ENCODE measurements around the gene STK32A.
A peak's percentile ranks its signal among the peaks of the same experiment; 100 is the strongest.
"Not testable (repeated sequence)": the region's sequence is repeated elsewhere in the genome, so short reads cannot be mapped to it uniquely, and the experiment has no call there.

Gene STK32A

DNA sequence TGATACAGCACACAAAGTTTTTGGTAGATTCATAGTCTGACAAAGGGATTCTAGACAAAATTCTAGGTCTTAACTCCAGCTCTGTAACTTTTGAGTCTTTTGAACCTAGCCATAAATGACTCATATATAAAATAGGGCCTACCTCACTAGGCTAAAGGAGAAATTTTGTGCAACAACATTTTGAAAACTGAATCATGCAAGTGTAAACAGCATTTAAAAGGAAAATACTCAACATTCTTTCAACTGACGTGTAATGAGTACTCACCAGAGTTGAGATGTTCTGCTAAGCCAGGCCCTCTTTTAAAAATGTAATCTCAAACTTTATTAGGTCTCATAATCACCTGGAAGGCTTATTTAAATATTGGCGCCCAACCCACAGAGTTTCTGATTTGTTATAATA lies 113.2 kb downstream of the STK32A start:
- DNase-seq, result no peak

- DNase-seq, result no peak
Observed at GRCh38 chr5:147348451-147348850, 113.6 kb downstream of the STK32A start.

GRCh38 chr5:147349241-147349640 lies 114.4 kb downstream of the STK32A start:
- no peak for DNase-seq

- DNase-seq, result no peak
Observed at GRCh38 chr5:147359101-147359500, 124.3 kb downstream of the STK32A start.

- DNase-seq, result no peak
Observed at GRCh38 chr5:147359581-147359980, 124.8 kb downstream of the STK32A start.

DNA sequence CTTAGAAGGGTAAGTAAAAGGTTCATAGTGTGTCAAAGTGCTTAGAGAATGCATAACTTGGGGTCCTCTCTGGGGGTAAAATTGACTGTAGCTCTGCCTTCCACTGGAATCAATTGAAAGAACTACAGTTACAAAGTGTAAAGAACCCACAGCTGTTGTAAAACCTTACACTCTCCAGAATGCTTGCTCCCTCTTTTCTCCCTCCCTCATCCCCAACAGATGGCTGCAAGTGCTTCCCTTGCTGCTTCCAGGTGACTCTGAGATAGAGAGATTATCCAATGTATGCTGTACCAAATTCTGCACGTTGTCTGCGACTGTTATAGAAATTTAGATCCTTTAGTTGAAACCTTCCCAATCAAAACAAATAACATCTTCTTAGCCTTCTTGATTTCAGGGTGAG lies 126.0 kb downstream of the STK32A start:
- DNase-seq, result no peak

DNA sequence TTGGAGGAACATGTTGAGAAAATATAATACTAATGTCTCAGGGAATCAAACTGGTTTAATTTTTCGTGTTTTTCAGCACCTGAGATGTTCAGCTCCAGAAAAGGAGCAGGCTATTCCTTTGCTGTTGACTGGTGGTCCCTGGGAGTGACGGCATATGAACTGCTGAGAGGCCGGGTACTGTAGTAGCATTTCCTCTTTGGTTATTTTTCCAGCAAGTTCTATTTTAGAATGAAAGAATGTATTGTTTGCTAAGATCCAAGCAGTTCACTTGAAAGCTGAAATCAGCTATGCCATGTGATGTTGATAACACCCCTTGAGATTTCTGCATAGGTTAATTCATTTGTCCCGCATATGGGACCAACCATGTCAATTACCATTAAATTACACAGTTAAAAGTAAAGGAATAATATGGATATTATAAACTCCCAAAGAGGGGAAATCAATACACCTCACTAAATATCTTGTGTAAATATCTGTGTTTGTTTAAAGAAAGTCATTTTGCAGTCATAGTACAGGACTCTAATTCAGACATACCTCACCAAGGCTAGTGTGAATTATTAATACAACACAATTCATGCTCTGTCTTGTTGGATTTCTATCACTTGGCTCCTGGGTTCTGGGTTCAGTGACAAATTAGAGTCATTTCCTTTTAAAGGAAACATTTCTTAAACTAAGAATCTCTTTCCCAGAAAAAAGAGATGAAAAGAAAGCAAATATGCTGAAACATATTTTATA lies 126.8 kb downstream of the STK32A start:
- no peak for DNase-seq

DNA sequence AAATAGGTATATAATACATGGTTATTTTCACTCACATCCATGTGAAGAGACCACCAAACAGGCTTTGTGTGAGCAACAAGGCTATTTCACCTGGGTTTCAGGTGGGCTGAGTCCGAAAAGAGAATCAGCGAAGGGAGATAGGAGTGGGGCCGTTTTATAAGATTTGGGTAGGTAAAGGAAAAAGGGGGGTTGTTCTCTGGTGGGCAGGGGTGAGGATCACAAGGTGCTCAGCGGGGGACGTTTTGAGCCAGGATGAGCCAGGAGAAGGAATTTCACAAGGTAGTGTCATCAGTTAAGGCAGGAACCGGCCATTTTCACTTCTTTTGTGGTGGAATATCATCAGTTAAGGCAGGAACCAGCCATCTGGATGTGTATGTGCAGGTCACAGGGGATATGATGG lies 132.6 kb downstream of the STK32A start:
- DNase-seq, result not testable (repeated sequence)

- DNase-seq, result peak in 1 of 2 experiments; percentile 13
Observed at GRCh38 chr5:147369742-147370374, 135.0 kb downstream of the STK32A start.

GRCh38 chr5:147371290-147371689 lies 136.5 kb downstream of the STK32A start:
- DNase-seq, result no peak

DNA sequence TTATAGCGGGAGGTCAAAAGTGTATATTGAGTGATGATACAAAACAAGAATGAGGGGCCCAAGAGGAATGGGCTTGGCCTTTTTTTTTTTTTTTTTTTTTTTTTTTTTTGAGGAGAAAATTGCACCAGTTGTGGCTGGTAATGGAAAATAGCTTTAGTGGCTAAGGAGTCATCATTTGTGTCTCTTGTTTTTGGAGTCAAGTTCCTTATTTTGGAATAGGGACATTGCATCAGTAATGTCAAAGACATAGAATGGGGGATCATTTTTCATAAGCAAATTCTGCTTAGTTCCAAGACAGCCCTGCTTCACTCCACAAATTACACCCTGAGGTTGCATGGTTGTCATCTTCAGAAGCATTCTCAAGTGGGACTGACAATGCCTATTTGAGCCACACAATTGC lies 137.4 kb downstream of the STK32A start:
- DNase-seq, result no peak

GRCh38 chr5:147373328-147373727 lies 138.5 kb downstream of the STK32A start:
- no peak for DNase-seq

DNA sequence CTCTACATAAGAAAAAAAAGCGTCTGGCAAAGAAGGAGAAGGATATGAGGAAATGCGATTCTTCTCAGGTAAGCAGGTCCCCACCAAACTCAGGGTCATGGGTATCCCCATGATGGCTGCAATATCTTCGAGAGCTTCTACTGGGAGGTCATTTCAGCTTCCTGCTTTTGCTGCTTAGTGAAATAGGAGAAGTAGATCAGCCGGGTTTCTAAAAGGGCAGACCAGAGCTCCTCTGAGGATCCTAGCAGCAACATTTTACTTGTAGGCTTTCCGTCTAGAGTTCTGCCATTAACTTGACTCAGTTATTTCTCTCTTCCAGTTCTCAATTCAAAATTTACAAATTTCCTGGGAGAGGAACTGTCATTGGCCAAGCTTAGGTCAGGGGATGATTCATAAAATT lies 140.3 kb downstream of the STK32A start:
- DNase-seq, result no peak

DNA sequence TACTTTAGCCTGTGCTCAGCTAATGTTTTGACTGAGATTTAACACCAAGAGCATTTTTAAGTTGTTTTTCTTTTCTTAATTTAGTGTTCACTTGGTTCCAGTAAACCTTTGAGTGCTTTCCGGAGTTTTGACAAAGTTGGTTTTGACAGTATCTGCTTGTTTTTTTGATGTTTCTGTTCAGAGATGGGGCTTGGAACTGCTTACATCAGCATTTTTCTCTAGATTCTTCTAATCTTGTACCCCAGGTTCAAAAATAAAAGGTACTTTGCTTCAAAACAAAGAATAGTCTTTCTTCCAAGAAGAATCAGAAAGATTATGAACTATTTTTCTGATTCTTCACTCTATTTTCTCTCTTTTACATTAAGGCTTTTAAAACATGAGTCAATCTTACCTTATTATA lies 142.9 kb downstream of the STK32A start:
- no peak for DNase-seq

- no peak for DNase-seq
Observed at GRCh38 chr5:147381555-147381954, 146.7 kb downstream of the STK32A start.

DNA sequence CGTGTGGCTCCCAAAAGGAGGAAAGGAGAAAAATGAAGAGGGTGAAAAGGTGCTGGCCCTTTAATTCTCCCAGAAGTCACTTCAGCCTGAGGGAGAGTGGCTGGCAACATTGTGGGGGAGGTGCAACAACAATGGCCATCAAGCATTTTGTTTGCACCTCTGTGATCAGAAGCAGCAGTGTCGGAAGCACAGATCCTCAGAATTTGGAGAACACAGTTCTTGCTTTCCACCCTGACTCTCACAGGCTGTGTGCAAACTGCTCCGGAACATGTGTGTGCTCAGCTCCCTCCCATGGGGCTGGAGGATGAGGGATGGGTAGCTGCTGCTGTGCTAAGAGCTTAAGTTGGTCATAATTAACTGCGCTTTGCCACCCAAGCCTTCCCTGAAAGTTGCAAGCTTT lies 147.9 kb downstream of the STK32A start:
- DNase-seq, result peak; percentile 52 to 73

DNA sequence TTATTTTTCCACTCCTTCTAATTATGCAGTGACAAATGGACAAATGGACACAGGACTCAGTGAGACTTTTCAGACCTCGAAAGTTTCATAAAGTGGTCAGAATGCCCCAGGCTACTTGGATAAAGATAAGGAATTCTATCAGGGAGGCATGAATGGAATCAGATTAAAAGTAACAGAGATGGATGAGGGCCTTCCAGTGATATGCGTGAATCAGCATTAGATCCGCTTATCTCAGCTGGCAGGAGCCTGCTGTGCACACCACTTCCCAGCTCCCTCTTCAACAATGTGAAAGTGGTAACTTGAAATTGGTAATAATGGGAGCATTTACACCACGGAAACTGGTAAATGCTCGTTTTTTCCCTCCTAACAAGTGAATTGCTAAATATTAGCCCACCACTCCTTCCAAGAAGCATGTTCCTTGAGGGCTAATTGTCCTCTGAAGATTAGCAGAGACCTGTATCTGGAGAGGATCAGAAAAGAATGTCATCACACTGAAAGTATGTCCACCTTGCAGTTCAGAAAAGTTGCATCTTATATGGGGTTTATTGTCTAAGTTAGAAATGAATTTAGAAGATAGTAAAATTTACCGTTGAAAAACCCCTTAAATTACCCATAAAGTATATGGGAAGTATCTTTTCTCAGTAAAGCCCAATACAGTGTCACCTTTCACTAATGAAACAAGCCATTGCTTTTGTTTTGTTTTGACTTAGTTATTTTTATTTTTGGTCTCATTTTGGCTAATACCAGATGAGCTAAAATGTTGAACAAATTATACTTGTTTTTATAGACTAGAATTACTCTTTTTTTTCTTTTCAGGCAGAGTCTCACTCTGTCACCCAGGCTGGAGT lies 149.7 kb downstream of the STK32A start:
- DNase-seq, result peak in 1 of 2 experiments; percentile 22

DNA sequence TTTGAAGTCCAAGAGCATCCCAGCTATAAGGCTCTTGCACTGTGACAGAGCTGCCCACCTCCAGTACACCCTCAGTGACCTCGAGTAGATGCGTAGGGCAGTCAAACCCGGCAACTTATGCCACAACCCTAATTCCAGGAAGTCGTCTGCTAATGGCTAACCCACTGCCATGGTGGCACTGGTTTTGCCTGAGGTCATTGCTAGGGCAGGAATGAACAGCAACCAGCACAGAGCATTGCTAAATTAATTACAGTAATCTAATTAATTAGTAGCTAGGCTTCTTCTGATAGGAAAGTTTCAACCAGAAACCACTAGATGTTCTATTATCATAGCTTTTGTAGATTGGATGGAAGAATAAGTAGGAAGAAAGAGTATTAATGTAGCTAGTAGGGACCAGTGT lies 152.3 kb downstream of the STK32A start:
- peak in 1 of 2 experiments; percentile 28 for DNase-seq

- no peak for DNase-seq
Observed at GRCh38 chr5:147388184-147389108, 153.6 kb downstream of the STK32A start.

DNA sequence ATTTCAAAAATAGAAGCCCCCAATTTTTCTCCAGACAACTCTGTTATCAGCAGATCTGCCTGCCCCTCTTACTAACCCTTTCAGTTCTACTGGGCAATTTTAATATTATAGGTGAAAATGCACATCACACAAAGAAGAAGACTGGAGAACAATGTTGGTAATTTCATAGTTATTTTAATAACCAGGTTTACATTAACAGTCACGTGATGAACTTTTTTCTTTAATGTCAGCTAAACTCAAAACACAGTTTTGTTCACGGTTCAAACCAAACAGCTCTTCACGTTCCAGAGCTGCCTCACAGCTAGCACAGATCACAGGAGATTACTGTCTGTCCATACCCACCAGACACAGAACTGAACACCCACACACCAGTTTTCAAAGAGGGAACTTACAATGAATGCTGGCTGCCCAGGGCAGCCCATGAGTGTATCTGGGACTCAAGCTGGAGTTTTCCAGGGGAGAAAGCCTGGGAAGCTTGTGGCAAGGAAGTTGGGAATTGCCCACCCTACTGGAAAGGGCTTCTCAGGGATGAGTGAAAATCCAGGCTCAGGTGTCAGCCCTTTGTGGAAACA lies 155.9 kb downstream of the STK32A start:
- no peak for DNase-seq

GRCh38 chr5:147391781-147392180 lies 157.0 kb downstream of the STK32A start:
- no peak for DNase-seq

All from NCI-H526 (cell line).